ENCODE results near the gene CDK5RAP2. TPM values are rescaled to one million over a fixed set of nuclear protein-coding genes. Genes with fewer than 3 reads are reported as not detected.
"Not testable (repeated sequence)": the region's sequence is repeated elsewhere in the genome, so short reads cannot be mapped to it uniquely, and the experiment has no call there.

The CDK5RAP2 gene
- total RNA-seq, 1 donor = 21.2 TPM

DNA sequence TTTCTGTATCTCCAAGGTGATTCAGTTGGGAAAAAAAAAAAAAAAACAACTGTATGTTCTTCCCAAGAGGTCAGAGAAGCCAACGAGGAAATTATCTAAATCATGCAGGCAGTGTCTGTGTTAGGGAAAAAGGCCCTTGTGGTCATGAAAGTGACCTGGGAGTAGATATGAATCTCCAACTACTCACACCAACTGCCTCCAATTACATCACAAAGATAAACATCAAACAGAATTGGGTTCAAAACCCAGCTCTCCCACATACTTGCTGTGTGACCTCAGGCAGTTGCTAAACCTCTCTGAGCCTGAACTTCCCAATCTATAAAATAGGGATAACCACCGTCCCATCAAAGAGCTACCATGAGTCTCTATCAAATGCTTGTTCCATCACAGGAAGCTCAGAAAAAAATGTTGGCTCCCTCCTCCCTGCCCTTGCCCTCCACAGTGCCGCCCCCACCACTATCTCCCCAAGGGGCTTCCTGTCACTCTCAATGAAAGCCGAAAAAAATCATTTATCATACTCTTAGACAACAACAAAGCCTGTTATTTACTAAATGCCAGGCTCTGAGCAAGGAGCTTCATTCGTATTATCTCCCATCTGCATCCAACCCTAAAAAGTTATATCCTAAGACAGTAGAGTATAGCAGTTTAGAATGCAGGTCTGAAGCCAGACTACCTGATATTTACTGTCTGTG lies 42.9 kb downstream of the CDK5RAP2 start:
- H3K4me3 ChIP-seq (ENCODE audit: low read depth, low read length) = no peak overlapping the region

DNA sequence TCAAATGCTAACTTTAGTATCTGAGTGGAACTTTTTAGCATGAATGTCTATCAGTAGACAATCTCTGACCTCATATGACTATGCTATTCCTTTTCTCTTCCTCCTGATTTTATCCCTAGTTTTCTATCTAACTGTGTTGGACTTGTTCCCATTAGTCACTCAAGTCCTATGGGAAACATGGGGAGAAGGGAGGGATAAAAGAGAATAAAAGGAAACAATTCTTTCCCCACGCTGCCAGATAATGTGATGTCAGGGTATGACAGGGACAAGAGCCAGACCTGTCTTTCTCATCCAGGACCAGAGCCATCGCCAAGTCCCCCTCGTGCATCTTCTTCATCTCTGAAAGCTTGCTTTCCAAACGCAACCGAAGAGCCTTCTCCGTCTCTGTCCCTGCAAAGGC lies 43.9 kb downstream of the CDK5RAP2 start:
- TF ChIP-seq, protein P1, sequence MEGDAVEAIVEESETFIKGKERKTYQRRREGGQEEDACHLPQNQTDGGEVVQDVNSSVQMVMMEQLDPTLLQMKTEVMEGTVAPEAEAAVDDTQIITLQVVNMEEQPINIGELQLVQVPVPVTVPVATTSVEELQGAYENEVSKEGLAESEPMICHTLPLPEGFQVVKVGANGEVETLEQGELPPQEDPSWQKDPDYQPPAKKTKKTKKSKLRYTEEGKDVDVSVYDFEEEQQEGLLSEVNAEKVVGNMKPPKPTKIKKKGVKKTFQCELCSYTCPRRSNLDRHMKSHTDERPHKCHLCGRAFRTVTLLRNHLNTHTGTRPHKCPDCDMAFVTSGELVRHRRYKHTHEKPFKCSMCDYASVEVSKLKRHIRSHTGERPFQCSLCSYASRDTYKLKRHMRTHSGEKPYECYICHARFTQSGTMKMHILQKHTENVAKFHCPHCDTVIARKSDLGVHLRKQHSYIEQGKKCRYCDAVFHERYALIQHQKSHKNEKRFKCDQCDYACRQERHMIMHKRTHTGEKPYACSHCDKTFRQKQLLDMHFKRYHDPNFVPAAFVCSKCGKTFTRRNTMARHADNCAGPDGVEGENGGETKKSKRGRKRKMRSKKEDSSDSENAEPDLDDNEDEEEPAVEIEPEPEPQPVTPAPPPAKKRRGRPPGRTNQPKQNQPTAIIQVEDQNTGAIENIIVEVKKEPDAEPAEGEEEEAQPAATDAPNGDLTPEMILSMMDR (IDR thresholded peaks at IDR 0.05; ENCODE audit: insufficient read depth, low read depth, low read length) = no peak

More for the DNA sequence above, 42.9 kb downstream of the CDK5RAP2 start:
- TF ChIP-seq, protein P1 (IDR thresholded peaks at IDR 0.05; ENCODE audit: insufficient read depth, low read depth, low read length) = no peak
- no peak for DNase-seq (ENCODE audit: low read depth)

GRCh38 chr9:120534266-120534665 lies 45.7 kb downstream of the CDK5RAP2 start:
- TF ChIP-seq, protein P1 (IDR thresholded peaks at IDR 0.05; ENCODE audit: insufficient read depth, low read depth, low read length) = no peak
- DNase-seq (ENCODE audit: low read depth) = no peak
- H3K4me3 ChIP-seq (ENCODE audit: low read depth, low read length) = no peak overlapping the region

More for the DNA sequence above, 43.9 kb downstream of the CDK5RAP2 start:
- H3K4me3 ChIP-seq (ENCODE audit: low read depth, low read length) = no peak overlapping the region
- DNase-seq (ENCODE audit: low read depth) = no peak

GRCh38 chr9:120532891-120533290 lies 47.1 kb downstream of the CDK5RAP2 start:
- TF ChIP-seq, protein P1 (IDR thresholded peaks at IDR 0.05; ENCODE audit: insufficient read depth, low read depth, low read length) = no peak
- no peak overlapping the region for H3K4me3 ChIP-seq (ENCODE audit: low read depth, low read length)
- no peak for DNase-seq (ENCODE audit: low read depth)

DNA sequence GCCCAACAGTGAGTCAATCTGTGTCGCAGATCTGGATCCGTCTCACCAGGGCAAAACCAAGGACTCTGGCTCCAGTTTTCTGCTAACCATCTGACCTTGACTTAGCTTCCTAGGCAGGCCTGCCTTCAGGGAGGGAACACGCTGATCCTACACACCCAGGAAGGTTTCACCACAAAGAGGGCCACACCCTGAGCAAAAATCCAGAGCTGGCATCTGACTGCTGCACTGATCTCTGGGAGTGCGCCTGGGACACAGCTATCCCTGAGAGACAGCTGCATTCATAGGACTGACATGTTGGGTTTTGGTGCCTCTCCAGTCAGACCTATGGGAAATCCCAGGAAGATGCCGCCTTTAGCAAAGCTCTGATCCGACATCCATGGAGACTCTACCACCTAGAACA lies 47.5 kb downstream of the CDK5RAP2 start:
- DNase-seq (ENCODE audit: low read depth) = peak; percentile 69
- no peak overlapping the region for H3K4me3 ChIP-seq (ENCODE audit: low read depth, low read length)
- TF ChIP-seq, protein P1 (IDR thresholded peaks at IDR 0.05; ENCODE audit: insufficient read depth, low read depth, low read length) = no peak

GRCh38 chr9:120531683-120532300 lies 48.2 kb downstream of the CDK5RAP2 start:
- no peak overlapping the region for H3K4me3 ChIP-seq (ENCODE audit: low read depth, low read length)
- peak; percentile 35 for DNase-seq (ENCODE audit: low read depth)

DNA sequence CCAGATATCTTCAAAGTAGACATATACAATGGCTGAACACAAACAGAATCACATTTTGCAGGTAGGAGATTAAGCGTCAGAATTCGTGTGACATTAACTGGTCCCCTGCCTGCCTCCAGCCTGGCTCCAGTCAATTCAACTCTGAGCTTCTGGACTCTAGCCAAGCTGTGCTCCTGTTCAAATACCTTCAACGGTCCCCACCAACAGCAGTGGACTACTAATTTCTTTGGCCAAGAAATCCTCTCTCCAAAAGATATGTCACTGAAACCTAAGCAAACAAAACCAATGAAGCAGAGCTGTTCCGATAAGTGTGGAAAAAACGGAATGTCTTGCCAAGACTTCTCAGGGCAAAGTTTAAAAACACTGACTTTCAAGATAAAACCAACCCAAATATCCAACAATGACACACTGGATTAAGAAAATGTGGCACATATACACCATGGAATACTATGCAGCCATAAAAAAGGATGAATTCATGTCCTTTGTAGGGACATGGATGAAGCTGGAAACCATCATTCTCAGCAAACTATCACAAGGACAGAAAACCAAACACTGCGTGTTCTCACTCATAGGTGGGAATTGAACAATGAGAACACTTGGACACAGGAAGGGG lies 49.6 kb downstream of the CDK5RAP2 start:
- not testable (repeated sequence) for DNase-seq (ENCODE audit: low read depth); H3K4me3 ChIP-seq (ENCODE audit: low read depth, low read length)

More at GRCh38 chr9:120531683-120532300, 48.2 kb downstream of the CDK5RAP2 start:
- TF ChIP-seq, protein P1 (IDR thresholded peaks at IDR 0.05; ENCODE audit: insufficient read depth, low read depth, low read length) = peak; percentile 55
